Endothelial cell of umbilical vein (primary cell): ENCODE data around the gene STARD4. TPM values are rescaled to one million over a fixed set of nuclear protein-coding genes. Genes with fewer than 3 reads are reported as not detected.

ENCODE experiments used
- BruUV-seq: library from RNA; stranded (reverse); fragments of 400-500 nt; replicated peaks from 2 replicates; lab custom pipeline; 2021; lab: Mats Ljungman, UMichigan
- CTCF ChIA-PET: fragments of 300-600, 350-600 bp; sonication (Branson Sonifier 250); formaldehyde crosslinking; loops from one replicate; lab custom pipeline; 2021; ENCODE audit warnings: antibody characterized with exemption, inconsistent platforms; lab: Charles Lee
- POLR2A ChIA-PET: fragments of 300-600, 350-600 bp; sonication (Branson Sonifier 250); formaldehyde crosslinking; loops from one replicate; lab custom pipeline; 2021; ENCODE audit warnings: antibody characterized with exemption, inconsistent platforms; lab: Charles Lee
- DNase-seq: peaks from one replicate; pipeline ENCODE4 v3.0.0-alpha.2; 2011; ENCODE audit warnings: low read depth, low spot score
- FAIRE-seq: peaks from 2 replicates; lab custom pipeline; 2011; peaks lifted over from hg19 to GRCh38; lab: Jason Lieb, UNC
- H2AFZ ChIP-seq: 2 replicates; pipeline ENCODE4 v1.6.0; 2012; ENCODE audit warnings: low read depth, low read length, control low read depth, inconsistent platforms
- H3K27ac ChIP-seq: 2 replicates; pipeline ENCODE4 v1.5.1; 2011; ENCODE audit warnings: low read depth, mild to moderate bottlenecking, control low read depth, low read length, moderate library complexity; ENCODE audit not compliant: insufficient read depth
- H3K27me3 ChIP-seq, 2 experiments: 2 replicates each; pipeline versions ENCODE4 v1.6.0 to v1.6.1; 2011; ENCODE audit warnings: low read length in 2 of 2, mixed read lengths in 1 of 2; ENCODE audit not compliant: control insufficient read depth in 2 of 2, insufficient read depth in 2 of 2
- H3K36me3 ChIP-seq, 2 experiments: 2 replicates in 1 of 2; 3 replicates in 1 of 2; pipeline ENCODE4 v1.5.1; 2011; ENCODE audit warnings: low read length in 2 of 2, mild to moderate bottlenecking in 1 of 2, moderate library complexity in 1 of 2; ENCODE audit not compliant: control insufficient read depth in 2 of 2, insufficient read depth in 2 of 2; ENCODE audit errors: extremely low read depth in 1 of 2
- H3K4me1 ChIP-seq: 3 replicates; pipeline ENCODE4 v1.5.1; 2011; ENCODE audit warnings: mild to moderate bottlenecking, low read length; ENCODE audit not compliant: control insufficient read depth, insufficient read depth; ENCODE audit errors: extremely low read depth
- H3K4me2 ChIP-seq: 2 replicates; pipeline ENCODE4 v1.6.1; 2011; ENCODE audit warnings: low read length, control low read depth, mixed read lengths; ENCODE audit not compliant: insufficient read depth
- H3K4me3 ChIP-seq, 3 experiments: fragments of 200-600 bp in 1 of 3; sonication (generic), shearing (Covaris generic) in 1 of 3; replicated peaks in 1 of 3; 2 replicates each; pipeline ENCODE4 v1.5.1; 2011 to 2016; ENCODE audit warnings: control low read depth in 3 of 3, low read length in 3 of 3, mild to moderate bottlenecking in 2 of 3, inconsistent platforms in 1 of 3, low read depth in 1 of 3, moderate library complexity in 1 of 3; ENCODE audit not compliant: insufficient read depth in 1 of 3
- H3K79me2 ChIP-seq: 2 replicates; pipeline ENCODE4 v1.6.0; 2012; ENCODE audit warnings: low read length, inconsistent platforms; ENCODE audit not compliant: control insufficient read depth, insufficient read depth
- H3K9ac ChIP-seq: replicated peaks from 2 replicates; pipeline ENCODE3; 2011; ENCODE audit warnings: low read length, control low read depth; ENCODE audit not compliant: insufficient read depth; ENCODE audit errors: extremely low read depth
- H3K9me1 ChIP-seq: replicated peaks from 3 replicates; pipeline ENCODE4 v1.6.0; 2011; ENCODE audit warnings: mild to moderate bottlenecking, low read length; ENCODE audit not compliant: control insufficient read depth, insufficient read depth; ENCODE audit errors: extremely low read depth
- H3K9me3 ChIP-seq: replicated peaks from 2 replicates; pipeline ENCODE4 v1.5.1; 2012; ENCODE audit warnings: low read length, inconsistent platforms; ENCODE audit not compliant: control insufficient read depth, insufficient read depth
- H4K20me1 ChIP-seq: replicated peaks from 2 replicates; pipeline ENCODE3; 2011; ENCODE audit warnings: mild to moderate bottlenecking, low read length; ENCODE audit not compliant: control insufficient read depth, insufficient read depth; ENCODE audit errors: extremely low read depth
- EZH2 ChIP-seq: IDR thresholded peaks from 2 replicates; pipeline ENCODE4 v1.6.1; 2012; ENCODE audit warnings: borderline replicate concordance, low read depth, mild to moderate bottlenecking, moderate library complexity, low read length, inconsistent platforms; ENCODE audit not compliant: severe bottlenecking
- FOS ChIP-seq: IDR thresholded peaks from 2 replicates; pipeline ENCODE4 v1.6.1; 2011; ENCODE audit warnings: mild to moderate bottlenecking, low read length, moderate library complexity, borderline replicate concordance; ENCODE audit not compliant: insufficient read depth
- GATA2 ChIP-seq: IDR thresholded peaks from 2 replicates; pipeline ENCODE4 v1.7.0; 2011; ENCODE audit warnings: low read depth, mild to moderate bottlenecking, moderate library complexity, mixed read lengths, low read length; ENCODE audit not compliant: insufficient read length, insufficient read depth
- JUN ChIP-seq: IDR thresholded peaks from 2 replicates; pipeline ENCODE4 v1.6.1; 2011; ENCODE audit warnings: borderline replicate concordance, low read depth; ENCODE audit not compliant: insufficient read length, insufficient read depth
- MYC ChIP-seq: IDR thresholded peaks from one replicate; pipeline ENCODE4 v1.6.1; 2011; ENCODE audit warnings: mild to moderate bottlenecking, low read depth, low read length
- POLR2A ChIP-seq: IDR thresholded peaks from 2 replicates; pipeline ENCODE4 v1.6.1; 2012; ENCODE audit warnings: low read depth, mild to moderate bottlenecking, control low read depth, low read length
- POLR2AphosphoS5 ChIP-seq: IDR thresholded peaks from 2 replicates; pipeline ENCODE4 v1.6.1; 2012; ENCODE audit warnings: low read depth, mild to moderate bottlenecking, control low read depth, low read length, moderate library complexity; ENCODE audit not compliant: insufficient read depth
- dilution Hi-C: fragments of 300-500 bp; cut with MboI; formaldehyde crosslinking; loops from one replicate; pipeline ENCODE4 v1.15.0; 2019; ENCODE audit warnings: low sequenced_read_pairs; ENCODE audit not compliant: extremely low pct_ligation_motif_present
- intact Hi-C: fragments of 100-400 bp; cut with micrococcal nuclease; formaldehyde crosslinking; loops from one replicate; pipeline ENCODE4 v1.10.0; 2022
- polyA plus RNA-seq, 4 experiments: library from polyadenylated mRNA; depleted of rRNA in 3 of 4; stranded (reverse) in 3 of 4; unstranded in 1 of 4; fragments of >200 nt; gene quantifications; 2 replicates each; pipeline versions ENCODE4 v1.2.1 to v1.2.3, GENCODE V29; 2011 to 2012; ENCODE audit warnings: missing spikeins in 1 of 4
- total RNA-seq: library from RNA; stranded (reverse); gene quantifications from 2 replicates; pipeline ENCODE4 v1.2.3, GENCODE V29; 2021
- TF ChIP-seq, protein P1 (sequence below), 2 donors: IDR thresholded peaks; 1 replicate in 1 of 2; 2 replicates in 1 of 2; pipeline ENCODE4 v1.5.1; 2011; ENCODE audit warnings: low read length in 2 of 2, mild to moderate bottlenecking in 2 of 2, moderate library complexity in 2 of 2, control low read depth in 1 of 2, inconsistent platforms in 1 of 2, low read depth in 1 of 2; ENCODE audit not compliant: insufficient read depth in 1 of 2; ENCODE audit errors: extremely low read depth in 1 of 2

The STARD4 gene
- total and polyA plus RNA-seq, 2 donors (not counting 3 experiments of a cell fraction or from before 2014, with no cell fraction given), result 33.6 to 77.1 TPM

DNA sequence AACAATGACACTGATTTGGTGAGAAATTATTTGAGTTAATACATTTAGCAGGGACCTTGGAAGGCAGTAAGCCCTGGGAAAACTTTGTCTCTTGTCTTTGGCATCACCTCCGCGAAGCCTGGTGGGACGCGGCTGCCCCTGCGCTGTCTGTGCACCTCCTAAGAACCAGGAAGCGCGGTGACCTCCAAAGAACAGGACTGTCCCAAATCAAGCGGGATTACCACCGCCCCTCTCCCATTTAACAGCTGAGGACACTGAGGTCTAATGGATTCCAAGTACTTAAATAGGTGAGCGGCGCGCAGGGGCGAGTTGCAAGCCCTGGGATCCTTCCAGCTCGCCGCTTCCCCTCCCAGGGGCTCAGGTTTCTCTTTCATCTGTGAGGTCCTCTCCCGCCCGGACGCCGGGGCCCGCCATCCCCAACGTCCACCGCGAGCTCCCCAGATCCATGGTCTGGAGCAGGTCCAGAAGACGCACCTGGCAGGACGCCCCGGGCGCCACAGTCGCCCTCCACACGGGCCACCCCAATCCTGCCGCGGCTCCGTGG lies 432 bp downstream of the STARD4 start:
- ChIA-PET POLR2A (interaction anchor here (1.5 kb wide), 1 partner anchor 246 kb away, joined by 5 read pairs; the partner anchor contains the start of gene NREP), CTCF (interaction anchor here (1.0 to 7.2 kb wide), 3 partner anchors 19 to 50 kb away, joined by 3 to 64 read pairs (median 7); no protein-coding TSS in a partner anchor)
- H3K4me3 ChIP-seq, result peak overlapping the region; percentile 72 to 97 (median 81)
- H3K27me3 ChIP-seq, result no peaks in the 10 kb centered on the region
- H3K4me2 ChIP-seq, result peak overlapping the region; percentile 100
- peak overlapping the region; percentile 97 for H3K9ac ChIP-seq
- TF ChIP-seq, protein P1, sequence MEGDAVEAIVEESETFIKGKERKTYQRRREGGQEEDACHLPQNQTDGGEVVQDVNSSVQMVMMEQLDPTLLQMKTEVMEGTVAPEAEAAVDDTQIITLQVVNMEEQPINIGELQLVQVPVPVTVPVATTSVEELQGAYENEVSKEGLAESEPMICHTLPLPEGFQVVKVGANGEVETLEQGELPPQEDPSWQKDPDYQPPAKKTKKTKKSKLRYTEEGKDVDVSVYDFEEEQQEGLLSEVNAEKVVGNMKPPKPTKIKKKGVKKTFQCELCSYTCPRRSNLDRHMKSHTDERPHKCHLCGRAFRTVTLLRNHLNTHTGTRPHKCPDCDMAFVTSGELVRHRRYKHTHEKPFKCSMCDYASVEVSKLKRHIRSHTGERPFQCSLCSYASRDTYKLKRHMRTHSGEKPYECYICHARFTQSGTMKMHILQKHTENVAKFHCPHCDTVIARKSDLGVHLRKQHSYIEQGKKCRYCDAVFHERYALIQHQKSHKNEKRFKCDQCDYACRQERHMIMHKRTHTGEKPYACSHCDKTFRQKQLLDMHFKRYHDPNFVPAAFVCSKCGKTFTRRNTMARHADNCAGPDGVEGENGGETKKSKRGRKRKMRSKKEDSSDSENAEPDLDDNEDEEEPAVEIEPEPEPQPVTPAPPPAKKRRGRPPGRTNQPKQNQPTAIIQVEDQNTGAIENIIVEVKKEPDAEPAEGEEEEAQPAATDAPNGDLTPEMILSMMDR (IDR thresholded peaks at IDR 0.05; ENCODE audit: extremely low read depth in 1 of 2, insufficient read depth in 1 of 2, low read depth in 1 of 2, low read length in 2 of 2), result no peak
- TF ChIP-seq MYC (no peak), POLR2AphosphoS5 (peak; percentile 5), POLR2A (no peak), GATA2 (no peak), FOS (no peak), EZH2 (no peak), JUN (no peak)
- TSS peak; percentile 43 for BruUV-seq
- H3K36me3 ChIP-seq, result peaks cover 0 to 3% of the 10 kb centered on the region in 2 experiments
- H3K9me1 ChIP-seq, result no peaks in the 10 kb centered on the region
- peaks cover 54% of the 10 kb centered on the region for H3K79me2 ChIP-seq
- H3K9me3 ChIP-seq, result no peaks in the 10 kb centered on the region
- intact Hi-C loops, result loop anchor here (1.0 to 10.0 kb wide), 10 partner anchors 18 to 905 kb away; partner anchors contain the start of genes EPB41L4A, NREP and WDR36
- FAIRE-seq (peak; percentile 24), DNase-seq (peak; percentile 57)
- peaks cover 8% of the 10 kb centered on the region for H4K20me1 ChIP-seq
- dilution Hi-C loops, result no loop called here
- H2AFZ ChIP-seq, result peak overlapping the region; percentile 56
- H3K4me1 ChIP-seq, result peaks cover 33% of the 10 kb centered on the region
- H3K27ac ChIP-seq, result peak overlapping the region; percentile 95
